H1 (cell line): ENCODE results near the gene DUXA. TPM values are rescaled to one million over a fixed set of nuclear protein-coding genes. Genes with fewer than 3 reads are reported as not detected.

Experiments
- CTCF ChIA-PET: fragments of 300-600 bp; sonication (Branson Sonifier 250); formaldehyde crosslinking; loops from one replicate; lab custom pipeline; 2021; ENCODE audit not compliant: partially characterized antibody; lab: Charles Lee
- POLR2A ChIA-PET: fragments of 300-600 bp; sonication (Branson Sonifier 250); formaldehyde crosslinking; loops from one replicate; lab custom pipeline; 2021; ENCODE audit warnings: inconsistent platforms; ENCODE audit not compliant: partially characterized antibody; lab: Charles Lee
- DNase-seq, 2 experiments: peaks; one replicate each; pipeline versions ENCODE4 v3.0.0 to v3.0.0-alpha.2; 2010 to 2022; ENCODE audit warnings: low spot score in 2 of 2, low read depth in 1 of 2, mixed read lengths in 1 of 2
- FAIRE-seq: peaks from 2 replicates; lab custom pipeline; 2011; peaks lifted over from hg19 to GRCh38; lab: Jason Lieb, UNC
- H2AFZ ChIP-seq: 2 replicates; pipeline ENCODE4 v1.8.1; 2012; ENCODE audit warnings: low read length, inconsistent platforms
- H2AK5ac ChIP-seq: 2 replicates; pipeline ENCODE4 v1.6.1; 2013; ENCODE audit warnings: low read depth, low read length
- H2BK120ac ChIP-seq: replicated peaks from 2 replicates; pipeline ENCODE3; 2013; ENCODE audit warnings: low read depth, low read length, inconsistent platforms
- H2BK12ac ChIP-seq: 2 replicates; pipeline ENCODE4 v1.6.1; 2013; ENCODE audit warnings: low read depth, low read length
- H2BK15ac ChIP-seq: 2 replicates; pipeline ENCODE4 v1.6.1; 2013; ENCODE audit warnings: low read length
- H2BK20ac ChIP-seq: 2 replicates; pipeline ENCODE4 v1.6.1; 2013; ENCODE audit warnings: low read length
- H2BK5ac ChIP-seq: 2 replicates; pipeline ENCODE4 v1.6.1; 2013; ENCODE audit warnings: low read depth, low read length
- H3K14ac ChIP-seq: 2 replicates; pipeline ENCODE4 v1.6.1; 2013; ENCODE audit warnings: inconsistent platforms; ENCODE audit not compliant: insufficient read length
- H3K18ac ChIP-seq: 2 replicates; pipeline ENCODE4 v1.6.1; 2013; ENCODE audit warnings: low read length; ENCODE audit errors: extremely low read depth
- H3K23ac ChIP-seq: 2 replicates; pipeline ENCODE4 v1.6.1; 2013; ENCODE audit warnings: inconsistent platforms; ENCODE audit not compliant: insufficient read length
- H3K23me2 ChIP-seq: 2 replicates; pipeline ENCODE4 v1.6.1; 2013; ENCODE audit warnings: low read depth, low read length
- H3K27ac ChIP-seq: 2 replicates; pipeline ENCODE4 v1.6.1; 2011; ENCODE audit warnings: low read depth, low read length, inconsistent platforms
- H3K27me3 ChIP-seq, 4 experiments: replicated peaks in 1 of 4; 1 replicate in 1 of 4; 2 replicates in 3 of 4; pipeline versions ENCODE4 v1.6.1 to v1.8.1; 2011 to 2013; ENCODE audit warnings: low read length in 3 of 4, mild to moderate bottlenecking in 3 of 4, inconsistent platforms in 2 of 4, mixed read lengths in 2 of 4, moderate library complexity in 1 of 4; ENCODE audit not compliant: control insufficient read depth in 3 of 4, insufficient read depth in 3 of 4; ENCODE audit errors: extremely low read depth in 1 of 4
- H3K36me3 ChIP-seq, 4 experiments: 2 replicates each; pipeline versions ENCODE4 v1.6.1 to v1.8.1; 2011 to 2013; ENCODE audit warnings: mild to moderate bottlenecking in 4 of 4, low read length in 3 of 4, moderate library complexity in 2 of 4, control low read depth in 1 of 4, inconsistent platforms in 1 of 4; ENCODE audit not compliant: insufficient read depth in 4 of 4, control insufficient read depth in 2 of 4
- H3K4ac ChIP-seq: replicated peaks from 2 replicates; pipeline ENCODE3; 2013; ENCODE audit warnings: low read length, low read depth, mixed read lengths, inconsistent platforms; ENCODE audit not compliant: insufficient read length
- H3K4me1 ChIP-seq, 4 experiments: replicated peaks in 1 of 4; 1 replicate in 1 of 4; 2 replicates in 3 of 4; pipeline versions ENCODE4 v1.6.1 to v1.8.1; 2011 to 2013; ENCODE audit warnings: low read length in 3 of 4, inconsistent platforms in 2 of 4, mixed read lengths in 1 of 4; ENCODE audit not compliant: insufficient read depth in 4 of 4, control insufficient read depth in 3 of 4
- H3K4me2 ChIP-seq, 2 experiments: 2 replicates each; pipeline versions ENCODE4 v1.6.1 to v1.8.1; 2011 to 2013; ENCODE audit warnings: low read depth in 2 of 2, low read length in 2 of 2, control low read depth in 1 of 2, inconsistent platforms in 1 of 2, mild to moderate bottlenecking in 1 of 2; ENCODE audit not compliant: insufficient read depth in 1 of 2
- H3K4me3 ChIP-seq, 4 experiments: fragments of 200-600, 300-600 bp in 1 of 4; sonication (generic), shearing (Covaris generic), sonication (Bioruptor Twin) in 1 of 4; 2 replicates each; pipeline versions ENCODE4 v1.5.1 to v1.8.1; 2011 to 2016; ENCODE audit warnings: low read length in 4 of 4, low read depth in 3 of 4, control low read depth in 2 of 4, inconsistent platforms in 2 of 4, mild to moderate bottlenecking in 2 of 4, mixed read lengths in 1 of 4, moderate library complexity in 1 of 4; ENCODE audit not compliant: insufficient read depth in 2 of 4; ENCODE audit errors: extremely low read depth in 1 of 4
- H3K56ac ChIP-seq: replicated peaks from 2 replicates; pipeline ENCODE3; 2013; ENCODE audit warnings: low read depth, mild to moderate bottlenecking, mixed read lengths, low read length, inconsistent platforms; ENCODE audit not compliant: insufficient read length
- H3K79me1 ChIP-seq: 2 replicates; pipeline ENCODE4 v1.6.1; 2013; ENCODE audit warnings: low read depth, low read length, control low read depth
- H3K79me2 ChIP-seq, 2 experiments: 2 replicates each; pipeline versions ENCODE4 v1.6.1 to v1.8.1; 2012 to 2013; ENCODE audit warnings: low read length in 2 of 2, mild to moderate bottlenecking in 2 of 2, inconsistent platforms in 1 of 2; ENCODE audit not compliant: insufficient read depth in 2 of 2, control insufficient read depth in 1 of 2
- H3K9ac ChIP-seq, 4 experiments: replicated peaks in 1 of 4; 1 replicate in 1 of 4; 2 replicates in 3 of 4; pipeline versions ENCODE4 v1.6.1 to v1.8.1; 2011 to 2013; ENCODE audit warnings: low read depth in 3 of 4, low read length in 3 of 4, control low read depth in 2 of 4, mild to moderate bottlenecking in 2 of 4, moderate library complexity in 2 of 4, inconsistent platforms in 1 of 4; ENCODE audit errors: extremely low read depth in 1 of 4
- H3K9me3 ChIP-seq, 2 experiments: 2 replicates each; pipeline versions ENCODE4 v1.6.1 to v1.8.1; 2012 to 2013; ENCODE audit warnings: mild to moderate bottlenecking in 2 of 2, moderate library complexity in 2 of 2, control low read depth in 1 of 2, inconsistent platforms in 1 of 2, low read depth in 1 of 2, low read length in 1 of 2, mixed read lengths in 1 of 2; ENCODE audit not compliant: insufficient read depth in 2 of 2
- H4K20me1 ChIP-seq, 2 experiments: replicated peaks in 1 of 2; 2 replicates each; pipeline versions ENCODE3 to v1.8.1; 2011 to 2013; ENCODE audit warnings: inconsistent platforms in 2 of 2, low read length in 2 of 2, mild to moderate bottlenecking in 1 of 2; ENCODE audit not compliant: insufficient read depth in 2 of 2, control insufficient read depth in 1 of 2
- H4K5ac ChIP-seq: 2 replicates; pipeline ENCODE4 v1.6.1; 2013; ENCODE audit warnings: low read length, low read depth, mixed read lengths, inconsistent platforms; ENCODE audit not compliant: insufficient read length
- H4K8ac ChIP-seq: 2 replicates; pipeline ENCODE4 v1.8.0; 2013; ENCODE audit warnings: mild to moderate bottlenecking, moderate library complexity, low read length, inconsistent platforms; ENCODE audit not compliant: insufficient read depth; ENCODE audit errors: extremely low read depth
- H4K91ac ChIP-seq: replicated peaks from 2 replicates; pipeline ENCODE3; 2013; ENCODE audit warnings: low read length, mixed read lengths, inconsistent platforms; ENCODE audit not compliant: insufficient read length
- BCL11A ChIP-seq, 2 experiments: IDR thresholded peaks; one replicate each; pipeline ENCODE4 v1.6.1; 2011; ENCODE audit warnings: low read depth in 2 of 2, low read length in 2 of 2, mild to moderate bottlenecking in 2 of 2
- CBX8 ChIP-seq: fragments of 300-800, 300-1000 bp; sonication (generic); IDR thresholded peaks from 2 replicates; pipeline ENCODE4 v1.7.1; 2016; ENCODE audit warnings: low read depth, low read length, borderline replicate concordance
- CEBPB ChIP-seq: IDR thresholded peaks from 2 replicates; pipeline ENCODE4 v1.6.1; 2012; ENCODE audit warnings: low read depth, low read length
- E2F6 ChIP-seq: IDR thresholded peaks from 2 replicates; pipeline ENCODE4 v1.6.1; 2012; ENCODE audit warnings: inconsistent platforms
- HDAC2 ChIP-seq, 2 experiments: fragments of 300-600 bp in 1 of 2; sonication (generic) in 1 of 2; IDR thresholded peaks; 2 replicates each; pipeline ENCODE4 v1.6.1; 2011 to 2012; ENCODE audit warnings: low read depth in 2 of 2, low read length in 2 of 2, mild to moderate bottlenecking in 2 of 2, moderate library complexity in 2 of 2, borderline replicate concordance in 1 of 2, inconsistent platforms in 1 of 2
- HDAC6 ChIP-seq: IDR thresholded peaks from one replicate; pipeline ENCODE4 v1.7.1; 2012; ENCODE audit warnings: low read depth, mild to moderate bottlenecking, inconsistent platforms, low read length, moderate library complexity
- NANOG ChIP-seq: IDR thresholded peaks from 2 replicates; pipeline ENCODE4 v1.6.1; 2011; ENCODE audit warnings: low read length, low read depth, mild to moderate bottlenecking, inconsistent platforms; ENCODE audit not compliant: insufficient read depth, poor library complexity, severe bottlenecking
- POLR2AphosphoS5 ChIP-seq: IDR thresholded peaks from 2 replicates; pipeline ENCODE4 v1.6.1; 2011; ENCODE audit warnings: low read depth, low read length
- RBBP5 ChIP-seq: IDR thresholded peaks from 2 replicates; pipeline ENCODE4 v1.7.1; 2012; ENCODE audit warnings: low read depth, mild to moderate bottlenecking, inconsistent platforms, low read length, moderate library complexity, borderline replicate concordance
- SAP30 ChIP-seq: fragments of 300-600 bp; sonication (generic); IDR thresholded peaks from 2 replicates; pipeline ENCODE4 v1.7.1; 2012; ENCODE audit warnings: low read length, moderate library complexity, mild to moderate bottlenecking, inconsistent platforms; ENCODE audit not compliant: insufficient read depth, insufficient replicate concordance
- TBP ChIP-seq: IDR thresholded peaks from 2 replicates; pipeline ENCODE4 v1.6.1; 2011; ENCODE audit warnings: low read depth, low read length, improper control_type of control experiment
- TCF12 ChIP-seq: IDR thresholded peaks from 2 replicates; pipeline ENCODE4 v1.6.1; 2011; ENCODE audit warnings: low read depth, mild to moderate bottlenecking, low read length
- WGBS, 2 experiments: shearing (Covaris generic) in 1 of 2; methylation state at CpG; one replicate each; pipeline versions ENCODE4 v1.1.6 to v1.1.7; 2013 to 2015; ENCODE audit warnings: low lambda C conversion rate in 2 of 2, mixed read lengths in 2 of 2, inconsistent platforms in 1 of 2, low coverage in 1 of 2, missing lambda C conversion rate in 1 of 2; ENCODE audit not compliant: insufficient replicate concordance in 2 of 2, insufficient coverage in 1 of 2, insufficient read length in 1 of 2; ENCODE audit errors: extremely low coverage in 1 of 2, missing lambda C conversion rate in 1 of 2; 5-methylcytosine and 5-hydroxymethylcytosine counted together
- polyA plus RNA-seq, 7 experiments: library from polyadenylated mRNA; depleted of rRNA in 3 of 7; stranded (reverse) in 5 of 7; unstranded in 2 of 7; fragments of >200 nt in 5 of 7; fragments of 200-250 nt in 2 of 7; gene quantifications; 1 replicate in 5 of 7; 2 replicates in 1 of 7; 4 replicates in 1 of 7; pipeline versions ENCODE4 v1.2.1 to v1.2.3, GENCODE V29; 2011 to 2013; ENCODE audit warnings: missing spikeins in 2 of 7, mixed read lengths in 2 of 7
- total RNA-seq: library from RNA; stranded (reverse); fragmentation: NEBNext Ultra II Directional; extraction: Animal tissue kit (Norgen Biotek cat#: 25700); gene quantifications from 2 replicates; pipeline ENCODE4 v1.2.1, GENCODE V29; 2021

The DUXA gene
- total and polyA plus RNA-seq, 2 of the 8 experiments (the other 6 are each of a cell fraction or from before 2014, with no cell fraction given): not detected

GRCh38 chr19:57192993-57193392 is 25.7 kb upstream of the DUXA start:
- H3K14ac ChIP-seq: no peak overlapping the region
- no peak overlapping the region for H3K9ac ChIP-seq
- peaks cover 16 to 20% of the 10 kb centered on the region in 2 experiments; a peak in 3 of 4 replicates for H3K79me2 ChIP-seq
- no peak overlapping the region for H3K23ac ChIP-seq
- H3K23me2 ChIP-seq: peaks cover 11% of the 10 kb centered on the region
- H4K8ac ChIP-seq: no peak overlapping the region
- no peak overlapping the region for H3K56ac ChIP-seq
- H4K91ac ChIP-seq: no peak overlapping the region
- no peak overlapping the region for H3K27ac ChIP-seq
- H3K9me3 ChIP-seq: peaks cover 7 to 20% of the 10 kb centered on the region in 2 experiments
- no peak overlapping the region for H3K4ac ChIP-seq
- H3K79me1 ChIP-seq: peaks cover 11% of the 10 kb centered on the region
- no peak overlapping the region for H2AFZ ChIP-seq
- peaks cover 0 to 8% of the 10 kb centered on the region in 2 experiments for H4K20me1 ChIP-seq
- H2AK5ac ChIP-seq: no peak overlapping the region
- H2BK5ac ChIP-seq: no peak overlapping the region
- CTCF ChIA-PET: interaction anchor here (0.5 to 1.1 kb wide), 3 partner anchors 9 to 489 kb away, joined by 3 read pairs; partner anchors contain the start of gene ZNF551
- H3K4me2 ChIP-seq: peak overlapping the region; percentile 94 to 97; a peak in 2 of 4 replicates
- no peak overlapping the region for H4K5ac ChIP-seq
- H2BK120ac ChIP-seq: no peak overlapping the region
- peaks cover 0 to 6% (median 0%) of the 10 kb centered on the region in 4 experiments; a peak in 2 of 7 replicates for H3K4me1 ChIP-seq
- POLR2A ChIA-PET: interaction anchor here (0.8 to 2.0 kb wide), 2 partner anchors 12 to 110 kb away, joined by 3 to 4 read pairs; no protein-coding TSS in a partner anchor
- H3K4me3 ChIP-seq: peak overlapping the region in 2 of 4 experiments; percentile 78 to 99; a peak in 4 of 8 replicates
- DNase-seq (no peak), FAIRE-seq (no peak)
- H3K27me3 ChIP-seq: no peaks in the 10 kb centered on the region; a peak in 1 of 7 replicates
- H2BK15ac ChIP-seq: no peak overlapping the region
- no peak overlapping the region for H2BK20ac ChIP-seq
- no peak overlapping the region for H2BK12ac ChIP-seq
- 92% methylated on average over 5 of the region's 5 CpGs; no CpG with 5 or more reads in 1 of the 2 experiments for WGBS, 2 experiments
- H3K36me3 ChIP-seq: peaks cover 0 to 32% (median 14%) of the 10 kb centered on the region in 4 experiments; a peak in 6 of 8 replicates
- no peak overlapping the region for H3K18ac ChIP-seq
- no peak for TF ChIP-seq HDAC2 (IDR thresholded peaks at IDR 0.05; ENCODE audit: borderline replicate concordance in 1 of 2, low read depth in 2 of 2, low read length in 2 of 2)
- no peak for TF ChIP-seq CEBPB
- no peak for TF ChIP-seq POLR2AphosphoS5
- no peak for TF ChIP-seq E2F6
- TF ChIP-seq RBBP5: no peak
- no peak for TF ChIP-seq TBP
- TF ChIP-seq BCL11A (IDR thresholded peaks at IDR 0.05; ENCODE audit: low read depth in 2 of 2, low read length in 2 of 2): no peak
- no peak for TF ChIP-seq CBX8
- TF ChIP-seq HDAC6: no peak
- no peak for TF ChIP-seq NANOG
- TF ChIP-seq TCF12: no peak
- no peak for TF ChIP-seq SAP30
